H7 (cell line): Measurements from ENCODE around the gene SERPIND1. TPM values are rescaled to one million over a fixed set of nuclear protein-coding genes. Genes with fewer than 3 reads are reported as not detected.
A peak's percentile ranks its signal among the peaks of the same experiment; 100 is the strongest.

Source experiments
- DNase-seq: peaks from one replicate; pipeline ENCODE4 v3.0.0; 2012
- H3K27me3 ChIP-seq: 2 replicates; pipeline ENCODE4 v1.6.0; 2011; ENCODE audit warnings: mild to moderate bottlenecking, low read length; ENCODE audit not compliant: control insufficient read depth, insufficient read depth
- H3K36me3 ChIP-seq: replicated peaks from 2 replicates; pipeline ENCODE4 v1.5.1; 2011; ENCODE audit warnings: low read length; ENCODE audit not compliant: control insufficient read depth, insufficient read depth
- H3K4me3 ChIP-seq: 2 replicates; pipeline ENCODE4 v1.5.1; 2011; ENCODE audit warnings: low read depth, mild to moderate bottlenecking, control low read depth, low read length, moderate library complexity; ENCODE audit not compliant: insufficient read depth
- total RNA-seq: library from RNA; depleted of rRNA; stranded (reverse); fragments of >200 nt; shearing (Covaris generic); gene quantifications from 2 replicates; pipeline ENCODE4 v1.2.3, GENCODE V29; 2014

Gene SERPIND1
- total RNA-seq, 1 experiment from 2014 or later, result 0.07 TPM

- Histone ChIP-seq H3K4me3 (no peak overlapping the region), H3K27me3 (no peaks in the 10 kb centered on the region), H3K36me3 (peaks cover 1% of the 10 kb centered on the region; the same call in 1 of the 2 replicates)
- DNase-seq, result no peak
Observed at GRCh38 chr22:20786536-20786979, 12.6 kb downstream of the SERPIND1 start.

GRCh38 chr22:20787223-20787622 is 13.3 kb downstream of the SERPIND1 start:
- no peak for DNase-seq
- no peak overlapping the region for H3K4me3 ChIP-seq
- H3K36me3 ChIP-seq, result peaks cover 1% of the 10 kb centered on the region; the same call in 1 of the 2 replicates
- no peaks in the 10 kb centered on the region for H3K27me3 ChIP-seq

- no peaks in the 10 kb centered on the region for H3K27me3 ChIP-seq
- no peak for DNase-seq
- peaks cover 1% of the 10 kb centered on the region; the same call in 1 of the 2 replicates for H3K36me3 ChIP-seq
- no peak overlapping the region for H3K4me3 ChIP-seq
Observed at GRCh38 chr22:20787746-20788626, 14.1 kb downstream of the SERPIND1 start.

GRCh38 chr22:20788627-20789344 is 14.9 kb downstream of the SERPIND1 start:
- Histone ChIP-seq H3K36me3 (peaks cover 1% of the 10 kb centered on the region; the same call in 1 of the 2 replicates), H3K27me3 (no peaks in the 10 kb centered on the region), H3K4me3 (no peak overlapping the region)
- no peak for DNase-seq

- DNase-seq, result no peak
- H3K4me3 ChIP-seq, result no peak overlapping the region
- no peaks in the 10 kb centered on the region for H3K27me3 ChIP-seq
- H3K36me3 ChIP-seq, result peaks cover 2% of the 10 kb centered on the region
Observed at GRCh38 chr22:20792221-20792965, 18.5 kb downstream of the SERPIND1 start.

GRCh38 chr22:20792966-20793728 is 19.2 kb downstream of the SERPIND1 start:
- H3K27me3 ChIP-seq, result no peaks in the 10 kb centered on the region
- H3K4me3 ChIP-seq, result no peak overlapping the region
- H3K36me3 ChIP-seq, result peaks cover 4% of the 10 kb centered on the region
- DNase-seq, result no peak

GRCh38 chr22:20793748-20794649 is 20.1 kb downstream of the SERPIND1 start:
- peak; percentile 58 for DNase-seq
- Histone ChIP-seq H3K36me3 (peaks cover 4% of the 10 kb centered on the region), H3K27me3 (no peaks in the 10 kb centered on the region), H3K4me3 (no peak overlapping the region)

- no peak for DNase-seq
- peaks cover 6% of the 10 kb centered on the region for H3K36me3 ChIP-seq
- H3K27me3 ChIP-seq, result no peaks in the 10 kb centered on the region
- H3K4me3 ChIP-seq, result no peak overlapping the region
Observed at GRCh38 chr22:20794650-20795413, 20.9 kb downstream of the SERPIND1 start.

- Histone ChIP-seq H3K4me3 (no peak overlapping the region), H3K27me3 (no peaks in the 10 kb centered on the region), H3K36me3 (peaks cover 7% of the 10 kb centered on the region)
- no peak for DNase-seq
Observed at GRCh38 chr22:20796731-20797130, 22.8 kb downstream of the SERPIND1 start.

- Histone ChIP-seq H3K36me3 (peaks cover 7% of the 10 kb centered on the region), H3K27me3 (no peaks in the 10 kb centered on the region), H3K4me3 (no peak overlapping the region)
- DNase-seq, result no peak
Observed at GRCh38 chr22:20798218-20798617, 24.3 kb downstream of the SERPIND1 start.

- no peaks in the 10 kb centered on the region for H3K27me3 ChIP-seq
- H3K4me3 ChIP-seq, result no peak overlapping the region
- DNase-seq, result no peak
- H3K36me3 ChIP-seq, result peaks cover 7% of the 10 kb centered on the region
Observed at GRCh38 chr22:20798974-20799373, 25.1 kb downstream of the SERPIND1 start.

- Histone ChIP-seq H3K36me3 (peaks cover 9% of the 10 kb centered on the region), H3K27me3 (no peaks in the 10 kb centered on the region), H3K4me3 (no peak overlapping the region)
- no peak for DNase-seq
Observed at GRCh38 chr22:20799449-20799848, 25.5 kb downstream of the SERPIND1 start.
